Left ventricle myocardium inferior (tissue), 1 donor: ENCODE measurements around the gene MCF2L2. TPM values are rescaled to one million over a fixed set of nuclear protein-coding genes. Genes with fewer than 3 reads are reported as not detected.

Experiments used
- DNase-seq: peaks from one replicate; pipeline ENCODE4 v3.0.0-alpha.2; 2020
- H3K27ac ChIP-seq: fragments of 200-600 bp; replicated peaks from 2 replicates; pipeline ENCODE4 v1.8.0; 2021
- H3K27me3 ChIP-seq: fragments of 200-600 bp; 2 replicates; pipeline ENCODE4 v1.8.0; 2021; ENCODE audit warnings: low read depth
- H3K36me3 ChIP-seq: fragments of 200-600 bp; 2 replicates; pipeline ENCODE4 v1.8.0; 2021
- H3K4me1 ChIP-seq: fragments of 200-600 bp; 2 replicates; pipeline ENCODE4 v1.8.0; 2021
- H3K4me3 ChIP-seq: fragments of 200-600 bp; 2 replicates; pipeline ENCODE4 v1.8.0; 2021; ENCODE audit warnings: mild to moderate bottlenecking, moderate library complexity
- H3K9me3 ChIP-seq: fragments of 200-600 bp; replicated peaks from 2 replicates; pipeline ENCODE4 v1.8.0; 2021
- intact Hi-C: fragments of 100-400 bp; cut with micrococcal nuclease; formaldehyde crosslinking; loops from one replicate; pipeline ENCODE4 v1.11.0; 2022
- total RNA-seq: library from RNA; stranded (reverse); fragmentation: NEBNext Ultra II Directional; extraction: Animal tissue kit (Norgen Biotek cat#: 25700); gene quantifications from one replicate; pipeline ENCODE4 v1.2.1, GENCODE V29; 2021
- TF ChIP-seq, protein P1 (sequence below): fragments of 200-600 bp; IDR thresholded peaks from 2 replicates; pipeline ENCODE4 v1.8.0; 2021; ENCODE audit warnings: antibody characterized with exemption, mild to moderate bottlenecking, borderline replicate concordance
- donor health status: DM: no; HTN: yes; CAD: no; lungs with severe emphysema.

MCF2L2 gene
- total RNA-seq, 1 donor from 2014 or later = 0.91 TPM

- no peak for DNase-seq
- H3K27ac ChIP-seq = peak overlapping the region; percentile 36
- no peak overlapping the region for H3K4me3 ChIP-seq
- H3K4me1 ChIP-seq = peaks cover 19% of the 10 kb centered on the region
- TF ChIP-seq, protein P1, sequence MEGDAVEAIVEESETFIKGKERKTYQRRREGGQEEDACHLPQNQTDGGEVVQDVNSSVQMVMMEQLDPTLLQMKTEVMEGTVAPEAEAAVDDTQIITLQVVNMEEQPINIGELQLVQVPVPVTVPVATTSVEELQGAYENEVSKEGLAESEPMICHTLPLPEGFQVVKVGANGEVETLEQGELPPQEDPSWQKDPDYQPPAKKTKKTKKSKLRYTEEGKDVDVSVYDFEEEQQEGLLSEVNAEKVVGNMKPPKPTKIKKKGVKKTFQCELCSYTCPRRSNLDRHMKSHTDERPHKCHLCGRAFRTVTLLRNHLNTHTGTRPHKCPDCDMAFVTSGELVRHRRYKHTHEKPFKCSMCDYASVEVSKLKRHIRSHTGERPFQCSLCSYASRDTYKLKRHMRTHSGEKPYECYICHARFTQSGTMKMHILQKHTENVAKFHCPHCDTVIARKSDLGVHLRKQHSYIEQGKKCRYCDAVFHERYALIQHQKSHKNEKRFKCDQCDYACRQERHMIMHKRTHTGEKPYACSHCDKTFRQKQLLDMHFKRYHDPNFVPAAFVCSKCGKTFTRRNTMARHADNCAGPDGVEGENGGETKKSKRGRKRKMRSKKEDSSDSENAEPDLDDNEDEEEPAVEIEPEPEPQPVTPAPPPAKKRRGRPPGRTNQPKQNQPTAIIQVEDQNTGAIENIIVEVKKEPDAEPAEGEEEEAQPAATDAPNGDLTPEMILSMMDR = no peak
- no peaks in the 10 kb centered on the region for H3K36me3 ChIP-seq
- intact Hi-C loops = no loop called here
- no peaks in the 10 kb centered on the region for H3K9me3 ChIP-seq
- H3K27me3 ChIP-seq = no peaks in the 10 kb centered on the region
Measured at GRCh38 chr3:183214277-183214612, 214.2 kb downstream of the MCF2L2 start.

GRCh38 chr3:183213415-183214276, 214.8 kb downstream of the MCF2L2 start:
- H3K27ac ChIP-seq = peak overlapping the region; percentile 36
- intact Hi-C loops = no loop called here

DNA sequence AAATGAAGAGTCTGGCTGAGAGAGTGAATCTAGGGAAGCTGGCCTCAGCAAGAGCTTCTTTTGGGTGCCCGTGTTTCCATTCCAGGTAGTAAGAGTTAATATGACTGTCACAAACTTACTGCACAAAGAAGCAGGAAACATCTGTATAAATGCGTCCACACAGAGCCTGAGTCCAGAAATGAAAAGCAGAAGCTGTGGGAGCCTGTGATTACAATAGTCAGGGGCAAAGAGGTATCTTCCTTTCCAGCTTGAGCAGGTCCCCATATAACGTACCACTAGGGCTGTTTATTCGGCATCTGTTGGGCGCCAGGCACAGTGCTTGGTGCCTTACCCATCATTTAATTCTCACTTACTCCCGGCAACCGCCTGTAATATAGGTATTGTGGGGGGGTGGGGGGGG, 215.9 kb downstream of the MCF2L2 start:
- no peaks in the 10 kb centered on the region for H3K9me3 ChIP-seq
- H3K36me3 ChIP-seq = no peaks in the 10 kb centered on the region
- peaks cover 19% of the 10 kb centered on the region for H3K4me1 ChIP-seq
- intact Hi-C loops = no loop called here
- no peaks in the 10 kb centered on the region for H3K27me3 ChIP-seq
- no peak for DNase-seq
- no peak overlapping the region for H3K4me3 ChIP-seq
- TF ChIP-seq, protein P1 = no peak
- peak overlapping the region; percentile 63 for H3K27ac ChIP-seq

More at GRCh38 chr3:183213415-183214276, 214.8 kb downstream of the MCF2L2 start:
- DNase-seq = no peak
- Histone ChIP-seq H3K36me3 (no peaks in the 10 kb centered on the region), H3K4me3 (no peak overlapping the region), H3K9me3 (no peaks in the 10 kb centered on the region), H3K27me3 (no peaks in the 10 kb centered on the region), H3K4me1 (peaks cover 19% of the 10 kb centered on the region)
- TF ChIP-seq, protein P1 = no peak

DNA sequence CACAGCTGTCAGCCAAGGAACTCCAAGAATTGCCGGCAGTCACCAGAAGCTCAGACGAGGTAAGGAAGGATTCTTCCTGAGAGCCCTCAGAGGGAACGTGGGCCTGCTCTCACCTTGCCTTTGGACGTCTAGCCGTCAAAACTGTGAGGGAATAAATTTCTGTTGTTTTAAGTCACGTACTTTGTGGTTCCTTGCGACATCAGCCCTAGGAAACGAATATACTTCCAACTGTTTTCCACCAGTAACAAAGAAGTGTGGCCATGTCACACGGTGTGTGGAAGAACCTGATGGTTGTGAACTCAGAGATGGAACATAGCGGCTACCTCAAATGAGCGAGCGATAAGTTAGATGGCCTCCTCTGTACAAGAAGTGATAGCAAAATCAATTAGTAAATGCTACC, 216.3 kb downstream of the MCF2L2 start:
- intact Hi-C loops = no loop called here
- TF ChIP-seq, protein P1 = no peak

GRCh38 chr3:183211352-183211751, 217.1 kb downstream of the MCF2L2 start:
- intact Hi-C loops = no loop called here
- TF ChIP-seq, protein P1 = no peak
- Histone ChIP-seq H3K36me3 (no peaks in the 10 kb centered on the region), H3K27me3 (no peaks in the 10 kb centered on the region), H3K4me3 (peak overlapping the region; percentile 14), H3K27ac (peak overlapping the region; percentile 63), H3K9me3 (no peaks in the 10 kb centered on the region), H3K4me1 (peaks cover 19% of the 10 kb centered on the region)
- peak; percentile 23 for DNase-seq

More for the DNA sequence above, 216.3 kb downstream of the MCF2L2 start:
- Histone ChIP-seq H3K36me3 (no peaks in the 10 kb centered on the region), H3K9me3 (no peaks in the 10 kb centered on the region), H3K27me3 (no peaks in the 10 kb centered on the region), H3K4me3 (no peak overlapping the region), H3K4me1 (peaks cover 19% of the 10 kb centered on the region), H3K27ac (peak overlapping the region; percentile 63)
- DNase-seq = no peak
